ENCODE results near the gene POLD1. TPM values are rescaled to one million over a fixed set of nuclear protein-coding genes. Genes with fewer than 3 reads are reported as not detected.

The POLD1 gene
- polyA plus RNA-seq, 4 donors: 20.5 to 40.3 (median 24.0) TPM

GRCh38 chr19:50461066-50461875 lies 77.1 kb downstream of the POLD1 start:
- DNase-seq (ENCODE audit: low read depth in 4 of 4, low spot score in 3 of 4): no peak

DNA sequence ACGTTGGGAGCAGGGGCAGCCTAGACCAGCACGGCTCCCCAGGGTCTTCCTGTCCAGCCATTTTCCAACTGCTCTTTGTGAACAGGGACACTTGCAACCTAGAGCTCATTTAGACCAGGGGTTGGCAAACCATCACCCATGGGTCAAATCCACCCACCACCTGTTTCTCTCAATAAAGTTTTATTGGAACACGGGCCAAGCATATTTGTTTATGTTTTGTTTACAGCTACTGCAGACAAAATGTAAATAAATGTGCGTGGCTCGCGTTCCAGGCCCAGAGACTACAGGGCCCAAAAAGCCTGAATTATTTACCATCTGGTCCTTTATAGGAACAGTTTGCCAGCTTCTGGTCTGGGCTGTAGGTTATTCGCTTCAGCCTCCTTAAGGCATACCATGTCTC lies 78.8 kb downstream of the POLD1 start:
- no peak for DNase-seq (ENCODE audit: low read depth in 4 of 4, low spot score in 3 of 4)

- no peak for DNase-seq (ENCODE audit: low read depth in 4 of 4, low spot score in 3 of 4)
Measured at GRCh38 chr19:50464348-50464747, 80.2 kb downstream of the POLD1 start.

DNA sequence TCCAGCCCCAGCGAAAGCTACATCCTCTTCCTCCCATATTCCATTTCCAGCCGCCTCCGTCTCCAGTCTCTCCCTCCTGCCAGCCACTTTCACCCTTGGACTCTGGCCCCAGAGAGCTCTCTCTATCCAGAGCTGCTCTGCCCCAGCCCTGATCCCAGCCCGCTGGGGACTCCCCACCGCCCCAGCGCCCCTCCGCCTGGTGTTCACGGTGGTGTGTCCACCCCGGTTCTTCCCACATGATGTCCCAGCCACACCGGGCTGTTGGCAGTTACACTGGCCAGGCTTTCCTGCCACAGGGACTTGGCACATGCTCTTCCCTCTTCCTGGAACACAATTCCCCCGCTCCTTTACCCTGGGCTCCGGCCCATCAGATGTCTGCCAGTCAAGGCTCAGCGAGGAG lies 80.9 kb downstream of the POLD1 start:
- no peak for DNase-seq (ENCODE audit: low read depth in 4 of 4, low spot score in 3 of 4)

- no peak for DNase-seq (ENCODE audit: low read depth in 4 of 4, low spot score in 3 of 4)
Measured at GRCh38 chr19:50465986-50466705, 82.0 kb downstream of the POLD1 start.

DNA sequence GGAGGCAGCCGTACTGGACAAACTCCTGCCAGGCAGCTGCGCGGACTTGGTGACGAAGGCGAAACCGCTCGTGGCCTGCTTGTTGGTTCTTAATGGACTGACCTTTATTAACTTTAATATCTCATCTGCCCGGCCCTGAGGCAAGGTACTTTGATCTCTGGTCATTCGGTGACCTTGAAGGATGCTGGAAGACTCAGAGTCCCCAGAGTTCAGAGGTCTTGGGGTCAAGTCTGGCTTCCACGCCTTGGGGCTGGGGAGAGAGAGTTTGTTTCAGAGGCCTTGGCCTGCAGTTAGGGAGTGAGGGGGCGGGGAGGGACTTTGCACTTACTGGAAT lies 82.5 kb downstream of the POLD1 start:
- no peak for DNase-seq (ENCODE audit: low read depth in 4 of 4, low spot score in 3 of 4)

DNA sequence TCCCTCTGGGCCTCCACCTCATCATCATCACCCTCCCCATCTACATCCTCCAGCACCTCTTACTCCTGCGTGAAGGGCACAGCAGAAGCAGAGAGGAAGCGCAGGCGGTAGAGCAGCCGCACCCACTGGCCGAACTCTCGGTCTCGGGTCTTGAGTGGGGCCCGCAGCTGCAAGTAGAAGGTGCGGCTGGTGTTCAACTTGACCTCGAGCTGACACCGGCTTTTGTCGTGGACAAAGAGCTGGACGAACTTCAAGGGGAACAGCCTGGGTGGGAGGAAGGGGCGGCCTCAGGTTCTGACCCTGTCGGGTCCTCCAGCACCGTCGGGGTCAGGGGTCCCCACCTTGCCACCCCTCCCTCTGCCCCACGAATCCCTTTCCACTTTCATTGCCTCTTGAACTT lies 83.4 kb downstream of the POLD1 start:
- DNase-seq (ENCODE audit: low read depth in 4 of 4, low spot score in 3 of 4): no peak

Other genes starting within 250 kb of the POLD1 start
- gene IZUMO2, start 221.1 kb upstream of the POLD1 start, polyA plus RNA-seq (ENCODE audit: insufficient read length in 4 of 4): under 1 TPM in 2 of 4 donors, not detected in 2; 0.27 to 0.34 TPM
- 10 to 100 TPM in 3 of 4 donors, under 1 TPM in 1; 0.71 to 27.1 (median 22.2) TPM for gene MYH14, start 180.7 kb upstream of the POLD1 start, polyA plus RNA-seq (ENCODE audit: insufficient read length in 4 of 4)
- gene KCNC3, start 55.0 kb upstream of the POLD1 start, polyA plus RNA-seq (ENCODE audit: insufficient read length in 4 of 4): 10 to 100 TPM in 3 of 4 donors, 1 to 10 TPM in 1; 5.3 to 79.5 (median 36.1) TPM
- 10 to 100 TPM in 1 of 4 donors, 1 to 10 TPM in 3; 1.1 to 10.1 (median 8.0) TPM for gene NAPSA, start 18.7 kb upstream of the POLD1 start, polyA plus RNA-seq (ENCODE audit: insufficient read length in 4 of 4)
- gene NR1H2, start 7.9 kb upstream of the POLD1 start, polyA plus RNA-seq (ENCODE audit: insufficient read length in 4 of 4): 10 to 100 TPM; 23.8 to 44.3 (median 26.3) TPM
- gene SPIB, start 34.6 kb downstream of the POLD1 start, polyA plus RNA-seq (ENCODE audit: insufficient read length in 4 of 4): 1 to 10 TPM in 1 of 4 donors, under 1 TPM in 3; 0.53 to 1.1 (median 0.79) TPM
- 1 to 10 TPM in 1 of 4 donors, under 1 TPM in 3; 0.43 to 2.7 (median 0.75) TPM for gene MYBPC2, start 48.5 kb downstream of the POLD1 start, polyA plus RNA-seq (ENCODE audit: insufficient read length in 4 of 4)
- gene EMC10, start 92.2 kb downstream of the POLD1 start, polyA plus RNA-seq (ENCODE audit: insufficient read length in 4 of 4): 100 to 1,000 TPM; 104 to 151 (median 122) TPM
- 10 to 100 TPM in 1 of 4 donors, 1 to 10 TPM in 3; 3.3 to 10.3 (median 6.6) TPM for gene GARIN5A, start 92.5 kb downstream of the POLD1 start, polyA plus RNA-seq (ENCODE audit: insufficient read length in 4 of 4)
- gene JOSD2, start 126.8 kb downstream of the POLD1 start, polyA plus RNA-seq (ENCODE audit: insufficient read length in 4 of 4): 10 to 100 TPM in 2 of 4 donors, 1 to 10 TPM in 2; 9.2 to 14.1 (median 10.1) TPM
- 10 to 100 TPM in 1 of 4 donors, 1 to 10 TPM in 3; 1.3 to 13.9 (median 6.2) TPM for gene ASPDH, start 129.6 kb downstream of the POLD1 start, polyA plus RNA-seq (ENCODE audit: insufficient read length in 4 of 4)
- gene LRRC4B, start 184.1 kb downstream of the POLD1 start, polyA plus RNA-seq (ENCODE audit: insufficient read length in 4 of 4): 10 to 100 TPM; 15.7 to 26.8 (median 20.1) TPM

All from left renal pelvis (tissue), 4 donors.